Measurements from ENCODE around the gene RGS11.

The RGS11 gene

GRCh38 chr16:275786-276232 lies at the start of gene RGS11:
Gene RGS11, minus strand, starts transcription at chr16:275944. Its CDS starts 33 bp downstream, at chr16:275911.
- no peak for DNase-seq

DNA sequence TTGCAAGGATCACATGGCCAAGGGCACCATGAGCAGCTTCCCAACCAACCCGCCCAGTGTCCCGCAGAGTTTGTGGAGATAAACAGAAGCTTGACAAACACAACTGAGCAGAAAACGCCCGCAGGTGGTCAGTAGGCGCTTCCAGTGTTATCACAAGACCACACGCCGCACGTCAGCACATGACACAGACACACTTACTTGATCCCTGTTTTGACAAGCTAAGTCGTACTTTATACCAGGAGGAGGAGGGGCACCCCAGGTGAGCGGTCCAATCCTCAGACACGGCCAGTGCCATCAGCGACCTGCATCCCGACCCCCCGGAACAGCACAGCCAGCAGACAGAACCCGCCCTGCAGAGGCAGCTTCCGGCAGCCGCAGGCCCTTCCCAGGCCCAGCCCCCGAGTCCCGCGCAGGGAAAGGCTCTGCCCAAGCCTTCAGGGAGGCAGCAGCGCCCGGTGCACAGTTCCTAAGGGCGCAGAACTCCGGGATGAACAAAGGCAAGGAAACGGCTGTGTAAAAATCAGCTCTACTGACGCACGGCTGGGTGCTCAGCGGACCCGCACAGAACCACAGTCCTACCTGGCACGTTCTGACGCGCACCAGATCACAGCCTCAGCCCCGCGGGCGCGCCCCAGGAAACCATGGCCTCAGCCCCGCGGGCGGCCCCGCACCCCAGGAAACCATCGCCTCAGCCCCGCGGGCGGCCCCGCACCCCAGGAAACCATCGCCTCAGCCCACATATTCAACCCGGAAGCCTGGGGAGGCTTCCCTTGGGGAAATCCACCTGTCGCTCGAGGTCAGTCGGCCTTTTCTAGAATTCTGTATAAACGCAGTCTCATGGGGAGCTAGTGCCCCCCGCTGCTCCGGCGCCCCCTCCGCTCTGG lies 48.9 kb upstream of the RGS11 start:
- DNase-seq, result peak; percentile 35

GRCh38 chr16:324201-324450 lies 48.4 kb upstream of the RGS11 start:
- no peak for DNase-seq

- DNase-seq, result no peak
Observed at GRCh38 chr16:322476-323143, 46.9 kb upstream of the RGS11 start.

DNA sequence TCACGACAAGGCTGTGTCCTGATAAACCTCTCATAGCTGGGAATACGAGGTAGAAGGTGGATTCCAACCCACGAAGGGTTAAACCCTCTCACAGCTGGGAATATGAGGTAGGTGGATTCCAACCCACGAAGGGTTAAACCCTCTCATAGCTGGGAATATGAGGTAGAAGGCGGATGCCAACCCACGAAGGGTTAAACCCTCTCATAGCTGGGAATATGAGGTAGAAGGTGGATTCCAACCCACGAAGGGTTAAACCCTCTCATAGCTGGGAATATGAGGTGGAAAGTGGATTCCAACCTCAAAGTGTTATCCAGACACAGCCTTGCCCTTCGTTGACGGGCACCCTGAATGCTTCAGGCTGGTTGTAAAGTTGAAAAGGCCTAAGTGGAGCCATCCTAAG lies 45.8 kb upstream of the RGS11 start:
- no peak for DNase-seq

- no peak for DNase-seq
Observed at GRCh38 chr16:320206-320605, 44.5 kb upstream of the RGS11 start.

GRCh38 chr16:318628-319027 lies 42.9 kb upstream of the RGS11 start:
- DNase-seq, result no peak

GRCh38 chr16:317583-317982 lies 41.8 kb upstream of the RGS11 start:
- DNase-seq, result no peak

GRCh38 chr16:316741-317464 lies 41.2 kb upstream of the RGS11 start:
- DNase-seq, result no peak

- no peak for DNase-seq
Observed at GRCh38 chr16:314795-315299, 39.1 kb upstream of the RGS11 start.

- no peak for DNase-seq
Observed at GRCh38 chr16:314351-314750, 38.6 kb upstream of the RGS11 start.

DNA sequence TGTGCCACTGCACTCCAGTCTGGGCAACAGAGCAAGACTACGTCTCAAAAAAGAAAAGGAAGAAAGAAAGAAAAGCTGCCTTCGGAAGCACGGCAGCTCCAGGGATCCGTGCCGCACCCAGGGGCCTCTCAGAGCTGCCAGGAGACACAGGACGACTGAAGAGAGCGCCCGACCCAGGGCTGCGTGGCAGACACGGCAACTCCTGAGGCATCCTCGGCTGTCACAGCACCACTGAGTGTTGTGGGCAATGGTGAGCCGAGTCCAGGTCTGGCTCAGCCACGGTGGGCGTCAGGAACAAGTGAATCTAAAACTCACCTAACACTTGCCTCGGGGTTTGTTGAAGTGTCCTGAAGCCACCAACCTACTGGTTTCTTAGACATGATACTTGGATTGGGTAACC lies 36.0 kb upstream of the RGS11 start:
- no peak for DNase-seq

- no peak for DNase-seq
Observed at GRCh38 chr16:309476-309875, 33.7 kb upstream of the RGS11 start.

DNA sequence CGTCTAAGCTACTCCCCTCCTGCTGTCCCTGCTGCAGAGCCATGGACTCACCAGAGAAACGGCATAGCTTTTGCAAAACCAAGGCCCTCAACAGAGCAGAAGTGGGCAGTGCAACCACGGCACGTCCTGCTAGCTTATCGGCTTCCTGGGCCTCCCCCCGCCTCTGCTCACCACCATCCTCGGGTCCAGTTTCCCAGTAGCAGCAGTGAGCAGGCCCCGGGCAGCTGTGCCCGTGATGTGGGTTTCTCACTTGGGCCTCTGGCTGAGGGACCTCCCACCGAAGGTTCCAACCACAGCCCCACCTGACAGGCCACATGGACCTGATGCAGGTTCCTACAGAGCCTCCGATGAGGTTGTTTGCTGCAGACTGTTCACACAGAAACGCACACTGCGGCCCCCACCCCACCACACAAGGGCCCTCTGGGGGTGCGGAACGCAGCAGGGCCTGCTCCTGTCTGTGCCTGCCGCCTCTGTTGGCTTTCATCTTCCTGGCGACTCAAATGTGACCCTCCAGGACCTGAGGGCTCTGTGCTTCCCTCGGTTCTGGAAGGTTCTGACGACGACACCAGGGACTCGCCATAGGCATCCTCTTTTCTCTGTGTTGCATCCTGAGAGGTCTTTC lies 32.1 kb upstream of the RGS11 start:
- no peak for DNase-seq

DNA sequence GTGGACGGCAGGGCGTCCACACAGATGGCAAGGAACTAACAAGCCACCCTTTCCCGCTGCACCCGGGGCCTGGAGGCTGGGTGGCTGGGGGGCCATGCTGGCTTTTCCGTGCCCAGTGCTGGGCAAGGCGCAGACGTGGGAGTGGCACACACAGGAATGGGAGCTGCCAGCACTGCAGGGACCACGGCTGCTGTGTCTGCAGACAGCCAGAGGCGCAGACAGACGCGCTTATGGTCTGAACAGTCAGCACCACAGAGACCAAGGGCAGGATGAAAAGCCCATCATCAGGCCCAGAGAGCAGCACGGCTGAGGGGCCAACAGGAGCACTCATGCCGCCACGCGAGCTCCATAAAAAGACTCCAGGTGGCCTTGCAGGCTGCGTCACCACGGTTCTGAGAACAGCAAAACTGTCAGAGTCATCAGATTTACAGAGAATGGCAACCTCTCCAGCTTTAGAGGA lies 31.2 kb upstream of the RGS11 start:
- no peak for DNase-seq

- no peak for DNase-seq
Observed at GRCh38 chr16:305916-306626, 30.3 kb upstream of the RGS11 start.

GRCh38 chr16:303760-304505 lies 28.2 kb upstream of the RGS11 start:
- no peak for DNase-seq

DNA sequence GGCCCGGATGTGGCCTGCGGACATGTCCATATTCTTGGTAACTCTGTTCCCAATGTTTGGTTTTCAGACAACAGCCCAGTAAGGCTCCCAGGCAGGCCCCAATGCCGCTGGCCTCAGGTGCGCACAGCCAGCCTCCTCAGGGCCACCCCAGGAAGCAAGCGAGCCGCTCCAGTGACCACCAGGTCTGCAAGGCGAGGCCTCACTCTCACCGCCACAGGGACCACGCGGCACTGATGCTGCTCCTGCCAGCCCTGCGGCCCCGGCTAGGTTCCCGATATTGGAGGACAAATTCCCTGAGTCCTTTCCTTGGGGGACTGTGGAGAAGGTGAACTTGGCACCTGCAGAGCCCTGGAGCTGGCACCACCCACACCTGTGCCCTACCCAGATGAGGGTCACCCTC lies 26.2 kb upstream of the RGS11 start:
- no peak for DNase-seq

GRCh38 chr16:301235-301634 lies 25.5 kb upstream of the RGS11 start:
- no peak for DNase-seq

DNA sequence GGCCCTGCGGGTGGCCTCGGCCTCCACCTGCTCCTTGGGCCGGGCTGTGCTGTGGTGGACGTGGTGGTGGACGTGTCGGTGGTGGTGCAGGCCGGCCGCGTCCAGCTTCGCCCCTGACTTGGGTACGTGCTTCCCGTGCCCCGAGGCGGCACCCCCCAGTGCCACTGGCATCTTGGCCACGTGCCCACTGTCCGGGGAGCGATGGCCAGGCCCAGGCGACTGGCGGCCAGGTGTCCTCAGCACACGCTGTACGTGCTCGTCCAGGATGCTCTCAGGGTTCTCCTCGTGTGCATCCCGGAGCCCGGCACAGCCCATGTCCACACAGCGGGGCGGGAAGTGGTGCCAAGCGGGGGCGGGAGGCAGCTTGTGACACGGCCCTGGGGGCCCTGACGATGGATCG lies 22.1 kb upstream of the RGS11 start:
- no peak for DNase-seq

GRCh38 chr16:296806-297510 lies 21.2 kb upstream of the RGS11 start:
- DNase-seq, result no peak

Data from KG1 (cell line).